ENCODE data around the gene SMU1.

GRCh38 chr9:33102551-33103210 lies 26.2 kb upstream of the SMU1 start:
- TF ChIP-seq POLR2A (IDR thresholded peaks at IDR 0.05) (no peak), CTCF (IDR thresholded peaks at IDR 0.05) (no peak), POLR2AphosphoS5 (IDR thresholded peaks at IDR 0.05) (no peak), EP300 (IDR thresholded peaks at IDR 0.05) (no peak)
